GM19035 (cell line): ENCODE results near the gene TIMELESS.
"Not testable (repeated sequence)": the region's sequence is repeated elsewhere in the genome, so short reads cannot be mapped to it uniquely, and the experiment has no call there.

Experiments
- ATAC-seq: cut with Tn5 transposase; IDR thresholded peaks from one replicate; pipeline ENCODE4 v1.9.1; 2021; ENCODE audit not compliant: unreplicated experiment

TIMELESS gene

GRCh38 chr12:56469007-56469930, 20.0 kb upstream of the TIMELESS start:
- no peak for ATAC-seq

DNA sequence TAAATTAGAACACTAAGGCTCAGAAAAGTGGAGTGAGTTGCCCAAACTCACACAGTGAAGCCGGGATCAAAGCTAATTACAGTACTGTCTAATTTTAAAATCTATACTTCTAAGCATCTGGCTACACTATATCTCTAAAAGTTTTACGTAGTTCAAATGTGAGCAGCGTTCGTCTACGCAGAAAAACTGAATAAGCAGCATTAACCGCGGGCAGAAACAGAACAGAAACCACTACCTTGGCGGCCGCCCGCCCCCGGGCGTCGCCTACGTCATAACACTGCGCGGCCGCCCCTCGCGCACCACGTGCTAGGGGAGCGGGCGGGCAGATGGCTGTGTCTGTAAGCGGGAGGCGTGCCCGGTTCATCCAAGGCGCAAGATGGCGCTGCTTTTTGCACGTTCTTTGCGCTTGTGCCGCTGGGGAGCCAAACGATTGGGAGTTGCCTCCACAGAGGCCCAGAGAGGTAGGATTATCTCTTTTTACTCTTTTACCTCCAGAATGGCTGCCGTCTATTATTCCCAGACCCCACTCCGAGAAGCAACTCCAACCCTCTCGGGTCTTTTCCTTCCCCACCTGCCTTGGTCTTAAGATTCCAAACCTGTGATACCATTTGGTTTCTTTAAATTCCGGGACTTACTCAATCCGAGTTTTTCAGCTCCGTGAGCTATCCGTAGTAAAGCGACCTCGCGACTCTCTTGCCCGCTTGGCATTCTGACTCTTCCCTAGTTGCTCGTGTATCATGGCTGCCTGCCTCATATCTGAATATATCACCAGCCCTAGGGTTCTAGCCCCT, 19.2 kb upstream of the TIMELESS start, which contains the start of gene SPRYD4:
Gene SPRYD4 (plus strand): TSS at position 363 of the 791 bp plus-strand sequence. CDS start 14 bp downstream, at position 377.
- peak; percentile 90 for ATAC-seq

DNA sequence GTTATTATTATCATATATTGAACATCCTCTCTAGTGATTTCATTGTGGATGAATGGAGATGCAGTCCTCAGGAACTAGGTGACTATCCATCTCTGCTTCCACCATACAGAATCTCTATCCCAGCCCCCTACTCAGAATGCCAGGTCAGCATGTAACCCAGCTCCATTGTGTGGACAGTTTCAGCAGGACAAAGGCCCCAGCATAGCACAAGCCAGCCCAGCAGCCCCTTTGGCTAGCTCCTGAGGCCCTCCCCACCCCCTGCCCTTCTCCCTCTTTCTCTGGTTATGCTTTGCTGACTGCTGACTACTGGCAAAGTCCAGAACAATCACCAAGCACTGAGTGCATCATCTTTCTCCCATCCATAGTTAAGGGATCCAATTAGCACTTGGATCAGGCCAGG, 13.3 kb upstream of the TIMELESS start:
- ATAC-seq, result no peak

GRCh38 chr12:56461235-56462159, 12.3 kb upstream of the TIMELESS start:
- ATAC-seq, result no peak

DNA sequence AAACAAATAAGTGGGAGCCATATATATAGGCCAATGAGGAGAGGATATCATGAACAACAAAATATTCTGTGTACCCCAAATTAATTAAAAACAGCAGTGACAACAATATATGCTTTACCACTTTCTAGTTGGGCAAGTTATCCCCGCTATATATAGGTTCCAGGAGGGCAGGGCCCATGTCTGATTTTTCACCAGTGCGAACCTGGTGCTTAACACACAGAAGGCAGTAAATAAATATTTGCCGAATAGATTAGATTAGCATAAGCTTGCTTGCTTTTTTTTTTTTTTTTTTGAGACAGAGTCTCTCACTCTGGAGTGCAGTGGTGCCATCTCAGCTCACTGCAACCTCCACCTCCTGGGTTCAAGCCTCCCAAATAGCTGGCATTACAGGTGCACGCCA, 8.6 kb upstream of the TIMELESS start:
- no peak for ATAC-seq

DNA sequence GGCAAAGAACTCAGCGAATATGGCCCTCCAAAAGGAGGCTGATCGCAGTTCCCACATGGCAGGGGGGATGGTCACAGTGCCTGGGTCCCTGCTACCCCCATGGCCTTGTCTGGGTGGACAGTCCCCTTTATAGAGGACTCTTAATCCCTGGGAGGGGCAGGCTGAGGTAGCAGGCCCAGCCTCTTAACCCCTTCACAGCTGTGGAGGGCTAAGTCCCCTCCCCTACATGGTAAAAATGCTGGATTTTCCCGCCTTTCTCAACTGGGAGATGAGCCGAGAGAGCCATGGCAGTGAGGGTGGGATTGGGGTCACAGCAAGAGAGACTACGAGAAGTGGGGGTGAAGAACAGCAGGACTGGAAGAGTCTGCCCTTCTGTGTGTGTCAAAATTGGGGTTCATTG, 5.3 kb upstream of the TIMELESS start, which contains the start of gene MIP:
Gene MIP (minus strand): TSS at position 101 of the 400 bp plus-strand sequence. CDS start 44 bp downstream, at position 57.
- no peak for ATAC-seq

GRCh38 chr12:56451147-56451546, 1.9 kb upstream of the TIMELESS start:
- ATAC-seq, result no peak

GRCh38 chr12:56450241-56450640, 1.0 kb upstream of the TIMELESS start:
- no peak for ATAC-seq

GRCh38 chr12:56449622-56449984, 377 bp upstream of the TIMELESS start:
- ATAC-seq, result no peak

GRCh38 chr12:56443208-56443607, 6.0 kb downstream of the TIMELESS start:
- ATAC-seq, result not testable (repeated sequence)

- ATAC-seq, result no peak
These were observed 11.6 kb downstream of the TIMELESS start for GRCh38 chr12:56437430-56438176.

DNA sequence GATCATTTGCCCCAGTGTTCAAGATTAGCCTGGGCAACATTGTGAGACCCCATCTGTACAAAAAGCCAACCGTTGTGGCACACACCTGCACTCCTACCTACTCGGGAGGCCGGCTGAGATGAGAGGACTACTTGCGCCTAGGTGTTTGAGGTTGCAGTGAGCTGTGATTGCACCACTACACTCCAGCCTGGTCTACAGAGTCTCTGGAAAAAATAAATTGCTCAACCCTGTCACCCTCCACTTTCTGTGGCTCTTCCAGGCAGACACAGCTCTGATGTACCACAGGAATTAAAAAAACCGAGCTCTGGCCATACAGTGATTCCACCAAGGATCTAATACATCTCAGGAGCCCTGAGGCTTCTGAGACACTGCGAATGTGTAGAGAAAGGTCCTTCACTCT, 14.4 kb downstream of the TIMELESS start:
- ATAC-seq, result no peak

- no peak for ATAC-seq
These were observed 17.4 kb downstream of the TIMELESS start for GRCh38 chr12:56431850-56432249.

GRCh38 chr12:56431288-56431687, 17.9 kb downstream of the TIMELESS start:
- ATAC-seq, result no peak

DNA sequence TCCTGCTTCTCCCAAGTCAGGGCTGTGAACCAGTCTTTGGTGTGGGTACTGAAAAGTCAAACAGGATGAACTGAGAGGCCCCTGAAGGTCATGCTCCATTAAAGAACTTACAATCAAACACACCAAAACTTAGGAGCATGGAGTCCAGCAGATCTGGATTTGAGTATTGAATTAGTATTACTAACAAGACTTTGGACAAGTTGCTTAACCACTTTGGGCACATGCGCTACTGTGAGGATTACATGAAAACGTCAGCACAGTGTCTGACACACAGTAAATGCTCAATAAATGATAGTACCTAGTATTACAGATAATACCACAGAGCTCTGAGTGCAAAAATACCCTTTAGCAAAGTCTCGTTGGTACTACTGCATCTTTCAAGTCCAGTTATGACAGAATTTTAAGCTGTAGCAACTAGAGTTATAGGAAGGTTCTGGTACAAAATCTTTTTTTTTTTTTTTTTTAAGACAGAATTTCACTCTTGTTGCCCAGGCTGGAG, 23.2 kb downstream of the TIMELESS start:
- no peak for ATAC-seq

- no peak for ATAC-seq
These were observed 24.0 kb downstream of the TIMELESS start for GRCh38 chr12:56425193-56425592.

DNA sequence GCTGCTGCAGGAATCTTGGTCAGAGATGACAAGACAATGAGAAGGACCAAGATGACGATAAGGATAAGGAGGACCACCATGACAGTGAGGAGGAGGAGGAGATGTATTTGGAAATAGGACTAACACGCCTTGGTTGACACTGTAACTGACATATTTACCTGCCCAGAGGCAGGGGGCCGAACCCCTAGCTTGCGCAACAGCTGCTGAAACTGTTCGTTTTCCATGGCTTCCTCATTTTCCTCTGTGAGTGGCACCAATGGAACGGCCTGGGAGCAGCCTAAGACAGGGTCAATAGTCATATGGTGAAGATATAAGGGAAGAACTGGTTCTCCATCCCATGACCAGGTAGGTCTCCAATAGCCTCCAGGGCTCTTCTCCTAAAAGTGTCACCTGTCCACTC, 28.8 kb downstream of the TIMELESS start:
- ATAC-seq, result no peak

- no peak for ATAC-seq
These were observed 31.5 kb downstream of the TIMELESS start for GRCh38 chr12:56417739-56418138.

GRCh38 chr12:56414401-56414800, 34.8 kb downstream of the TIMELESS start:
- no peak for ATAC-seq

DNA sequence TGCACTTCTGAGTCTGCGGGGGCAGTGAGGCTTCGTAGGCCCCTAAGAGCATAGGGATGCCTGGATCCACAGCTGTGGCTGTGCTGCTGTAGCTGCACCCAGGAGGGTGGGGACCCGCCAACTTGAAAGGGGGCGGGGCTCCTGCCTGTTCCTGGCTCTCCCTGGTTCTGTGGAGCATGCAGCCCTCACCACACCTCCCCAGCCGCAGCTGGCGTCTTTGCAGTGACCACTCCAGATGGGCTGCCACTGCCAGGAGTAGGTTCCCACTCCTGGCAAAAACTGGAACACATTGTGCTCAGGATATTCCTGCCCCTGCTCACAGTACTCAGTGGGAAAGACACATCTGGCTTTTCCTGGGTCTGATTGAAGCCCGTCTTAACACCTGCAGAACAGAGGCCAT, 35.8 kb downstream of the TIMELESS start:
- ATAC-seq, result no peak
